NCI-H2196 (cell line): ENCODE results near the gene CISD2.
A peak's percentile ranks its signal among the peaks of the same experiment; 100 is the strongest.
"Not testable (repeated sequence)": the region's sequence is repeated elsewhere in the genome, so short reads cannot be mapped to it uniquely, and the experiment has no call there.

Source experiments
- DNase-seq: peaks from one replicate; lab custom pipeline; 2025; ENCODE audit not compliant: unreplicated experiment; lab: John Stamatoyannopoulos, UW

The CISD2 gene, protein sequence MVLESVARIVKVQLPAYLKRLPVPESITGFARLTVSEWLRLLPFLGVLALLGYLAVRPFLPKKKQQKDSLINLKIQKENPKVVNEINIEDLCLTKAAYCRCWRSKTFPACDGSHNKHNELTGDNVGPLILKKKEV

DNA sequence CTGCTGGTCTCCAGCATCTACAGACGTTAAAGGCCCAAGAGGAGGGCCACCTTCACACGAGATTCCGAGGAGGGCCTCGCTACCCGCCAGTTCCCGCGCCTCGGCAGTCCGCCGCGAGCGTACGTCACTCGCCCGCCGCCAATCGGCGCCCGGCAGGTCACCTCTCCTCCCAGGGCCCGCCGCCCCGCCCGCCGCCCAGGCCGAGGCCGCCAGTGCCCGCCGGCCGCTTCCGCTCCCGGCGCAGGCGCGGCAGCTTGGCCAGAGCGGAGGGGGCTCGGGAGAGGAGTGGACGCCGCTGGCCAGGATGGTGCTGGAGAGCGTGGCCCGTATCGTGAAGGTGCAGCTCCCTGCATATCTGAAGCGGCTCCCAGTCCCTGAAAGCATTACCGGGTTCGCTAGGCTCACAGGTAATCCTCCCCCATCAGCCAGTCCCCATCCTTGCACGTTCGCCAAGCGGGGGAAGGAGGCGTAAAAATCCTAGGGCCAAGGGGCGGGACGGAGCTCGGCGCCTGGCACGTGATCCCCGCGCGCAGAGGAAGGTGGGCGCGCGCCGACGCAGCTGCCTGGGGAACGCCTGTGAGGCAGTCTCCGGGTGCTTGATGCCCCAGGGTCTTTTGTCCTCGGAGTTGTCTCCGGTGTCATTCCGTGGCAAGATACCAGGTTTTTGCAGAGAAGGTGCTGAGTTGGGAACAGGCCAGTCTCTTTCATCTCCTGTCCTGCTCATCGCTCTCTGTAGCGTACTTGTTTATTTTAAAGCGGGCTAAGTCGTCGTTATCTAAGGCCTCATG is at the start of gene CISD2:
CISD2 (plus strand) TSS at position 212 of the 788 bp plus-strand sequence; CDS start at position 305, 93 bp downstream.
- peak; percentile 82 for DNase-seq

- not testable (repeated sequence) for DNase-seq
Observed at GRCh38 chr4:102819100-102819499, 49.7 kb upstream of the CISD2 start.

GRCh38 chr4:102819588-102820365 is 49.0 kb upstream of the CISD2 start:
- DNase-seq: no peak

DNA sequence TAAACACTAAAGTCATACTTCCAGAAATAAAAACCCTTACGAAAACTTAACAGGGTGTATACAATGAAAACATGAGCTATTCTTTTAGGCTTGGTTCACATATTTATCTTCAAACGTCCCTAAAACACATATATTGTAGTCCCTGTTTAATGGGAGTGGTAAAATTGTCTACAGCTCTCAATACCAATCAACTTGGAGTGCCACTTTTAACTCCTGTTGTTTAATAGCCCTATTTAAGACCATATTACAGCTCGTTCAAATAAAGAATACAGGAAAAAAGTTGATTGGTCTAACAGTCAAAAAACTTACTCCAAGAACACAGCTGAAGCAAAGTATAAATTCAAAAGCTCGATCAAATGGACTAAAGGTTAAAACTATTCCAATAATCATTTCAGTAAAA is 45.3 kb upstream of the CISD2 start:
- DNase-seq: no peak

DNA sequence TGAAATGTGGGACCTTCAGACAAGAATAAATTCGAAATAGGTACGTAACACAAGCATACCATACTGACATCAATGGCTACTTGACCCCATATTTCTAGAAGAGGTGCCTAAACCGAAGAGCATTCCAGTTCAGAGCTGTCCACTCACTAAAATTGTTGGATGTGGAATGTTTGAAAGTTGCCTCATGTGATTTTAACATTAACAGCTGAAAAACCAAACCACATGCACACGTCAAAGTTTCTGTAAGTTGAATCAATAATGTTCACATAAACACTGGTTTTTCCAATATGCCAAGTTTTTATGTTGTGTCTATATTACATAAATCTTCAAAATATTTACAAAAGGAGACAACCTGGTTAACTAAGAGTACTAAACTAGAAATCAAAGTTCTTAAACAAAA is 44.9 kb upstream of the CISD2 start:
- DNase-seq: no peak

DNA sequence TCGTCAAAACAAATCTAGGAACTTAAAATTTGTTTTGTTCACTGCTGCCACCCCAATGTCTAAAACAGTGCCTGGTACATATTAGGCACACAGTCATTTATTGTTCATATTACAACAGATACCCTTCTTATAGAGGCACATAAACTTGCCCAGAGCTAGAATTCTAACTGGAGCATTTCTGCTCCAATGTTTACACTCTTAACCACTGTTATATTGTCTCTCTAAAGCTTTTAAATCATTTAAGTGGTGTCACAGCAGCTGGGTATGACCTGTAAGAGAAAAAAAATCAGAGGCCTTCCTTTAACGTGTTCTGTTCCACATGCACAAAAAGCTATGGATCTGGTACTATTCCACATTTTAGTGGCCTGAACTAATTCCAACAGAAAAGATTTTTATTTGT is 44.4 kb upstream of the CISD2 start:
- no peak for DNase-seq

DNA sequence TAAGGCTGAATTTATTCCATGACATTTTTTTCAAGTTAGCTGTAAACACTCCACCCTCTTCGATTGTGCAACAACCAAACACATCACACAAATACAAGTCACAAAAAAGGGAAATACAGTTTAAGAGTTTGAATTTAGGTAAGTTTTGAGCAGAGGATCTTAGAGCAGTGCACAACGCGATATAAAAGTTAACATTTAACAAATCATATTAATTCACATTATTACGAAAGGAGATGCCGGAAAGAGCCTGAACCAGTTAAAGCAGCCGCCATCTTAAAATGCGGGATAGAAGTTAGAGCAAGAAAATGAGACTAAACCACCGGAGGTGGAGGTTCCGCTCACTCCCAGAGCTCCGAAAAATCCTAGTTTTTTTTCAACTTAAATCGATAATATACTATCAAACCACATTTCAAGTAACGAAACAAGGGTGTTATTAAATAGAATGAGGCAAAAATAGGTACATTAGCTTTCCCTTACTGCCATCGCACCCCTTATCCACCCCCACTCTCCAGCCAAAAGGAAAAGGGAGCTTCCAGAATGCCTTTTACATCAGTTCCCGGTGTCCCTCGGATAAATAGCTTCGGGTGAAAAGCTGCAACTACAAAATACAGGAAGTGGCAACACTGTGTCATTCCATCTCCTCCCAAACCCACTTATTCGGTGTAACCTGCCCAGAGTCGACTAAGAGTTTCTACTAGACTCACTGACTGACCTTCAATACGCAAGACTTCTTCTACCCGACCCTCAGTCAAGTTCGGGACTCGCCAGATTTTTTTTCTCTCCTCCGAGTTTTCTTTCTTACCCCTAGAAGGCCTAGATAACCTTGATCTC is 43.3 kb upstream of the CISD2 start:
- peak; percentile 12 for DNase-seq

DNA sequence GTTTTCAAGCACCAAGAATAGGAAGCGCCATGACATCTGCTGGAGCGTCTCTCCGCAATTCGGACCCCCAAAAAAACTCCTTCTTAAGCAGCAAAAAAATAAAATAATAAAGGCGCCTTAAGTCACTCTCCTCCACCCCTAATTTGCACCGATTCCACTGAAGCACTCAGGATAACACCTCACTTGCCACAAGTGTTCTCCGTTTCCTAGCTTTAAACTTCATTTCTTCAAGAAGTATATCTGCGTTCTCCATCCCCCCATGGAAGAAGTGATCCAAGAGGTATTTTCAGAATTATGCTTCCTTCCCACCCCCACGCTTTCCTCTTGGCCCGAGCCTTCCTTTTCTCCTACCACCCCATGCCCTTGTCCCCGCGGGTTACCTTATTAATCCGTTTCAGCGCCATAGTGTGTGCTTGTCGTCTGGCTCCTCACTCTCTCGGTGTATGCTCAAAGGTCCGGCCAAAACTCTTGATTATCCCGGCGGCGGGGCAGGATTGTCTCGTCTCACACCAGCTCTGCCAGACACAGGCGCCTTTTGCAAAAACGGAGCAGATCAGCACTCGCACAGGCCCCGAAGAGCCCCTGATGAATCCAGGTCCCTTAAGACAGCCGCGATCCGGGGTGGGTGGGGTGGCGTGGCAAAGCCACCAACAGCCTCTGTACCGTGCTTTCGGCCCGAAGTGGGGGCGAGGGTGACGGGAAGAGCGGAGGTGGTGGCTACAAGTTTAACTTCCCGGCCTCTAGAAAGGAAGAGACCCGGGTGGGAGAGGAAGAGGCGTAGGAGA is 42.5 kb upstream of the CISD2 start:
- DNase-seq: no peak

DNA sequence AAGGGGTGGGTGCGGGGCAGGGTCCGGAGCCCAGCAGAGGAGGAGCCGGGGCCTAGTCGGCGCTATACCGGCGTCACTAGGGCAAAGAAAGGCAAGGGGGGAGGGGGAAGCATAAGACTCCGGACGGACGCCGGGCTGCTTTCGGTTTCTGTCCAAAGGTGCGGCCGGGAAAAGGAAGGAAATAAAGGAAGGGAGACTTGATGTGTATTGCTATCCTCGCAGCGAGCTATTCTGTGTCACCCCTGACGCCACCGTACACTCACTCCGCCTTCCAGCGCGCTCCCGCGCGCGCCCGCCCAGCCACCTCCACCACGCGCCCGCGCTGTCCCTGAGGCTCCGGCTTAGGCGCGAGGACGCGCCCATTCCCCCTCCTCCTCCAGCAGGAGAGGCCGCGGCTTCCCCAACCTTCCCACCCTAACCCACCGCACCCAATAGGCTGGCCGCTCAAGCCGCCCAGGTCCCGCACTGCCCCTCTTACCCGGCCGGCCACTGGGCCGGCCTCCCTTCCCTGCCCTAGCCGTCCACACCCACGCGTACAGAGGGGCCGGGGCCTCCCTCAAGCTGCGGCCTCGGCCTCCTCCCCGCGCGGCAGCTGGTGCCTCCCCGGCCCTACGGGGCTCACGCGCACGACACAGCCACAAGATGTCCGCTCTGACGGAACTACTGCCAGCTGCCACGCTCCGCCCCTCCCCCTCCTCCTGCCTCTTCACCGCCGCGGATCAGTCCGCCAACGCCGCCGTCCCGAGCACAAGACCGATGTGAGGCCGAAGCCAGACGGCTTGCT is 41.7 kb upstream of the CISD2 start, which contains the start of gene UBE2D3:
UBE2D3 (minus strand) TSS at position 662 of the 784 bp plus-strand sequence. CDS start 1,043 bp downstream, outside the sequence.
- DNase-seq: peak; percentile 79

DNA sequence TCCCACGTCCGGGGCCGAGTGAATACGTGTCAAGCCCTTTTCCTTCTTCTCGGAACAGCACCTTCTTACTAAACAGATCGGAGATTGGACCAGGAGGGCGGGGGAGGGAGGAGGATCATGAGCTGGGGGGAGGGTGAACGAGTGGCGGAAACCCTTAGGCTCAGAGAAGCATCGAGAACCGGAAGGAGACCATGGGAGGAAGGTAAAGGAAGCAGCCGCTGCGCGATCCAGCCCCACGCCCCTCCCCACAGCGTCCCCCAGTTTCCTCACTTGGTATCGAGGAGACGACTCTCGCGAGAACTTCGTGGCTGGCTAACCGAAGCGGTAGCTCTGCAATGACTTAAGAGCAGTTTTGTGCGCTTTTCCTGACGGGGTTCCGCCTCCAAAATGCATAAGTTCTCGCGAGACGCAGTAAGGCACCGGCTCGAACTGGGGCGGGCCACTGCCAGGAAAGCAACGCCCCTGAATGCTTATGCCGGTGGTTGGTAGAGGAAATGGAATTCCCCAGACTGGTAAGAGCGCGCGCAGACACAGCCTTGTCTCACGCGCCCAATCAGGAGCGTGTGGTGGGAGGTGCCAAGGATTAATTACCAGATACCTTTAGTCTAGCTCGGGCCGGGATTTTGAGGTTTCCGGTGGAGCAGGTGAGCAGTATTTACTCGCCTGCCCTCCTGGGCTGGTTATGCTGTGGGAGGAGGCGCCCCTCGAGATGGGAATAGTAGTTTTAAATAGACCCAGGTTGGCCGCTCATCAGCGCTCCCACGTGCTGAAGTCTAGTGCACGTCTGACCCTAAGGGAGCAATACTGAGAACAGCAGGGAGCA is 40.9 kb upstream of the CISD2 start:
- peak; percentile 98 for DNase-seq

DNA sequence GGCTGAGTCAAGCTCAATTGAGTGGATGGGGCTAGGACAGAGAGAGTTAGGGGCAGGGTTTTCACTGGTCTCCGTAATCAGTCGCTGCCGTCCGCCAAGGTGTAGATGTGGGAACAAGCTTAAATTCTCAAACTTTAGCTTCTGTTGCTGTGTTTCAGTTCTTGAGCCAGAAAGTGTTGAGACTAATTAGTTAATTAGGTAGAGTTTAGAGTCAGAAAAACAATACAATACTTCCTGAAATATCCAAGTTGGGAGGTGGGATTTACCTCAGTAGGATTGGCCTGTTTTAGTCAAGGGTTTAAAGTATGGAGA is 40.3 kb upstream of the CISD2 start:
- DNase-seq: no peak

- no peak for DNase-seq
Observed at GRCh38 chr4:102829803-102830202, 39.0 kb upstream of the CISD2 start.

DNA sequence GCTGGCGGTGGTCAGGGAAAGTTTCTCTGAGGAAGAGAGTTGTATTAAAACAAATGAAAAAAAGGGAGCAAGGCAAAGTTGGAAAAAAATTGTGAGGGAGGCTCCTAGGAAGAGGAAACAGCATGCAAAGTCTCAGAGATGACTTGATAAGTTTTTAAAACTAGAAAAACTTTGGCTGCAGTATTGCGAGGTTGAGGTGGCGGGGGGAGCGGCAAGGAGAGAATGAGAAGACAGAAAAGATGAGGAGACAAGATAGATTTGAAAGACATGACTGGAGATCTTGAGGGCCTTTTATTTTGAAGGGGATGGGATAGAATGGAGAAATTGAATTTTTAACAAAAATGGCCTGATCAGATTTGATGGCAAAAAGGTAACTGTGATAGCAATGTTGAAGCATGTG is 36.7 kb upstream of the CISD2 start:
- no peak for DNase-seq

DNA sequence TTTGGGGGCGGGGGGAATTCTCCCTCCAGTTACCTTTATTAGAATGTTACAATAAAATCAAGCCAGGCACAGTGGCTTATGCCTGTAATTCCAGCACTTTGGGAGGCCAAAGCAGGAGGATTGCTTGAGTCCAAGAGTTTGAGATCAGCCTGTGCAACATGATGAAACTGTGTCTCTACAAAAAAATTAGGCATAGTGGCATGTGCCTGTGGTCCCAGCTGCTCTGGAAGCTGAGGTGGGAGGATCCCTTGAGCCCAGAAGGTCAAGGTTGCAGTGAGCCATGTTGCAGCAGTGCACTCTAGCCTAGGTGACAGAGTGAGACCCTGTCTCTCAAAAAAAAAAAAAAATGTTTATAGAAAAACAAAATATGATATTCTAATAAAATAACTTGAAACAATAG is 36.1 kb upstream of the CISD2 start:
- DNase-seq: no peak

DNA sequence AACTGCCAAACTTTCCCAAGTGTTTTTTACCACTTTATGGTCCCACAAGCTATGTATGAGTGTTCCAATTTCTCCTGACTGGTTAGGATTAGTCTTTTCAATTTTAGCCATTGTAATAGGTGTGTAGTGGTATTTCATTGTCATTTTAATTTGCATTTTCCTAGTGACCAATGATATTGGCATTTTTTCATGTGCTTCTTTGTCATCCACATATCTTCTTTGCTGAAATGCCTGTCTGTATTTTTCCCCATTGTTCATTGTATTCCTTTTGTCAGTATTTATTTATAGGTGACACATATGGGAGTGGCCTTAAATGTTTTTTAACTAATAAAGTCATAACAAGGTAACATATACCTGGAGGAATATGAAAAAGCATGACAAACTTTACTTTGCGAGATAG is 32.2 kb upstream of the CISD2 start:
- no peak for DNase-seq

DNA sequence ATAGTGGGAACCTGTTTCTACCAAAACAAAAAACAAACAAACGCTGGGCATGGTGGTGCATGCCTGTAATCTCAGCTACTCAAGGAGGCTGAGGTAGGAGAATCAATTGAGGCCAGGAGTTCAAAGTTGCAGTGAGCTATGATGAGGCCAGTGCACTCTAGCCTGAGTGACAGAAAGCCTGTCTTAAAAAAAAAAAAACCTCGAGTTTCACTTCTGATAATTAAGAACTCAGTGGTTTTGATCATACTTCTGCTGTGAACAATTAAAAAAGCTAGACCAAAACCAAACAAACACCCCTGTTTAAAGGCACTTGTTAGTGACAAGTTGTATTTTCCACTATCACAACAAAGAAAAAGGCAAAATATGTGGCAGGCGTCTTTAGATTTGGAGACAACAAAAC is 26.4 kb upstream of the CISD2 start:
- no peak for DNase-seq

- DNase-seq: no peak
Observed at GRCh38 chr4:102843273-102843672, 25.5 kb upstream of the CISD2 start.

- no peak for DNase-seq
Observed at GRCh38 chr4:102843938-102844337, 24.9 kb upstream of the CISD2 start.

DNA sequence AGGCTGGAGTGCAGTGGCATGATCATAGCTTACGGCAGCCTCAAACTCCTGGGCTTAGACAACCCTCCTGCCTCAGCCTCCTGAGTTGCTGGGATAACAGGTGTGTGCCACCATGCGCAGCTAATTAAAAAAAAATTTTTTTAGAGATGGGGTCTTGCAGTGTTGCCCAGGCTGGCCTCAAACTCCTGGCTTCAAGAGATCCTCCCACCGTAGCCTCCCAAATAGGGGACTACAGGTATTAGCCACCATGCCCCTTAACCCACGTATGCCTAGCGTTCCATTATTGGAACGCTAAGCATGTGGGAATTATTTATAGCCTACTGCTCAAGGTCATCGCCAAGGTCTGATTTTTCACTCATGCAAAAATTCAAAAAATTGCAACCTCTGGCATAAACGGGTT is 21.1 kb upstream of the CISD2 start:
- no peak for DNase-seq
